Fibroblast of villous mesenchyme (primary cell): Measurements from ENCODE around the gene KHDC1L. TPM values are rescaled to one million over a fixed set of nuclear protein-coding genes. Genes with fewer than 3 reads are reported as not detected.

Source experiments
- DNase-seq: peaks from one replicate; pipeline ENCODE4 v3.0.0-alpha.2; 2010; ENCODE audit warnings: low read depth
- H3K4me3 ChIP-seq: 2 replicates; pipeline ENCODE4 v1.5.1; 2011; ENCODE audit warnings: low read depth, mild to moderate bottlenecking, low read length
- CTCF ChIP-seq: IDR thresholded peaks from 2 replicates; pipeline ENCODE4 v1.5.1; 2012; ENCODE audit warnings: low read depth, mild to moderate bottlenecking, low read length; ENCODE audit not compliant: insufficient read depth
- total RNA-seq: library from RNA; depleted of rRNA; stranded (reverse); fragments of >200 nt; gene quantifications from 2 replicates; pipeline ENCODE4 v1.2.3, GENCODE V29; 2012

KHDC1L gene
- total RNA-seq, 1 donor, result 0.43 TPM

- no peak for DNase-seq
- no peak overlapping the region for H3K4me3 ChIP-seq
- no peak for TF ChIP-seq CTCF
These were observed 7.8 kb upstream of the KHDC1L start for GRCh38 chr6:73233048-73233447.

GRCh38 chr6:73231986-73232391 is 6.7 kb upstream of the KHDC1L start:
- H3K4me3 ChIP-seq, result no peak overlapping the region
- no peak for TF ChIP-seq CTCF
- no peak for DNase-seq

GRCh38 chr6:73227606-73228255 is 2.4 kb upstream of the KHDC1L start:
- TF ChIP-seq CTCF, result no peak
- DNase-seq, result no peak
- no peak overlapping the region for H3K4me3 ChIP-seq

- no peak overlapping the region for H3K4me3 ChIP-seq
- DNase-seq, result no peak
- no peak for TF ChIP-seq CTCF
These were observed 8.4 kb downstream of the KHDC1L start for GRCh38 chr6:73216859-73217258.

- no peak for TF ChIP-seq CTCF
- H3K4me3 ChIP-seq, result no peak overlapping the region
- no peak for DNase-seq
These were observed 16.2 kb downstream of the KHDC1L start for GRCh38 chr6:73209117-73209516.

- no peak overlapping the region for H3K4me3 ChIP-seq
- DNase-seq, result no peak
- no peak for TF ChIP-seq CTCF
These were observed 18.0 kb downstream of the KHDC1L start for GRCh38 chr6:73207221-73207837.

GRCh38 chr6:73204252-73204651 is 21.0 kb downstream of the KHDC1L start:
- DNase-seq, result no peak
- no peak overlapping the region for H3K4me3 ChIP-seq
- no peak for TF ChIP-seq CTCF
